Measurements from ENCODE around the gene ECE1. TPM values are rescaled to one million over a fixed set of nuclear protein-coding genes. Genes with fewer than 3 reads are reported as not detected.

The ECE1 gene
- total RNA-seq, 1 donor from 2014 or later, result 217 TPM

- H3K36me3 Mint-ChIP-seq (ENCODE audit: insufficient read depth), result peaks cover 2% of the 10 kb centered on the region
- no peak overlapping the region for H3K4me3 Mint-ChIP-seq (ENCODE audit: low read depth)
- no peak for TF ChIP-seq CTCF (IDR thresholded peaks at IDR 0.05; ENCODE audit: unreplicated experiment)
- DNase-seq (ENCODE audit: low spot score, unreplicated experiment), result no peak
- no peaks in the 10 kb centered on the region for H3K9me3 Mint-ChIP-seq (ENCODE audit: low read depth)
- no peak overlapping the region for H3K27ac Mint-ChIP-seq
- H3K4me1 Mint-ChIP-seq (ENCODE audit: low read depth), result peaks cover 58% of the 10 kb centered on the region
- H3K27me3 Mint-ChIP-seq, result no peaks in the 10 kb centered on the region
Observed at GRCh38 chr1:21333824-21334213, 43.6 kb upstream of the ECE1 start.

DNA sequence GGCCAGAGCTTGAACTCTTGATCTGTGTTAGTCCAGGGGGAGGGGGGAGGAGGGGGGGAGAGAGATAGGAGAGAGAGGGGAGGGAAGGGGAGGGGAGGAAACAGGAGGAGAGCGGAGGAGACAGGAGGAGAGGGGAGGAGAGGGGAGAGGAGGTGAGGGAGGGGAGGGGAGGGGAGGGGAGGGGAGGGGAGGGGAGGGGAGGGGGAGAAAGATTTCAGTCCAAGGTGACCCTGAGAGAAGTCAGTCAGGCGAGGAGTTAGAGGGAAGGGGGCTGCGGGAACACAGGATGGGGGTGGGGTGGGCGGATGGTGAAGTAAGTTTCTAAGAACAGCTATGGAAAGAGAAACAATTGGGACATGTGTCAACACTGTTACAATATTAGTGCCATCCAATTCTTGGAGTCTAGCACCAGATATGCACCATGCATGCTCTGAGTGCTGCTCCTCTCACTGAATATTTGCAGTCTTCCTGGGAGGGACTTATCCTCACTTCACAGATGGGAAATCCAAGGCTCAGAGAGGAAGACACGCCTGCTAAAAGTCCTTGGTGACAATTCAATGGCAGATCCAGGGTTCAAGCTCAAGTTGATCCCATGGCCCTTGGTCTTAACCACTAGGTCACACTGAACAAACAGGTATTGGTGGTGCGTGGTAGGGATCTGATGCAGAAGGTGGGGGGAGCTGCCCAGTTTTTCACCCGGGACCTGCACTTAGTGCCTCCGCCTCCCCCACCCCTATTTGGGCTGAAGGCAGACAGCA is 42.5 kb upstream of the ECE1 start:
- peaks cover 54% of the 10 kb centered on the region for H3K4me1 Mint-ChIP-seq (ENCODE audit: low read depth)
- TF ChIP-seq CTCF (IDR thresholded peaks at IDR 0.05; ENCODE audit: unreplicated experiment), result no peak
- peaks cover 5% of the 10 kb centered on the region for H3K36me3 Mint-ChIP-seq (ENCODE audit: insufficient read depth)
- H3K9me3 Mint-ChIP-seq (ENCODE audit: low read depth), result no peaks in the 10 kb centered on the region
- H3K27me3 Mint-ChIP-seq, result no peaks in the 10 kb centered on the region
- DNase-seq (ENCODE audit: low spot score, unreplicated experiment), result no peak
- H3K4me3 Mint-ChIP-seq (ENCODE audit: low read depth), result no peak overlapping the region
- peak overlapping the region; percentile 14 for H3K27ac Mint-ChIP-seq

DNA sequence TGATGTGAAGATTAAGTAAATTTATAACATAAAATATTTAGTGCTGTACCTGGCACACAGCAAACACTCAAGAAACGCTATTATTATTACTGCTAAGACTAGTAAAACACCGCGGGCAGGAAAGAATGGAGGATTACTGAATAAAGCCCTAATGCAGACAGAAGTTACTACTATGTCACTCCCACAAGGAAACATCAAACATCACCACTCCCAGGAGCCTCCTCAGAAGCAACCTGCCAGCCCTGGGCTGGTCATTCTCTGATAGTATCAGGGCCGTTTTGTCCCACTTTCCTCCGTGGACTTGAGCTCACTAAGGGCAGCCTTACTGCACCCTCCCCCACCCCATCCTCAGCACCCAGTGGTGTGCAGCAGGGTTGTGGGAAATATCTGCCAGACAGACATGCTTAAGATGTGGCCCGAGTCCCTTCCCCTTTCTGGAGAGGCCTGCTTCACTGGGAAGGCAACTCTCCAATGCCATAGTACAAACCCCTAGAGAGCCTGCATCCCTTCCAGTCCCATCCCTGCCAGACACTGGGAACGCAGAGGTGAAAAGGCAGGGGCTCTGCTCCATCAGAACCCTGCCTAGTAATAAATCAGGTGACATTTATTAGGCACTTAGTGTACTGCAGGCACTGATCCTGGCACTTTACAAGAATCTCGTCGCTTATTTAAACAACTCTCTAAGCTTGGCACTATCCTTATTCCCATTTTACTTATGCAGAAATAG is 41.7 kb upstream of the ECE1 start:
- Mint-ChIP-seq H3K4me1 (ENCODE audit: low read depth) (peaks cover 55% of the 10 kb centered on the region), H3K27ac (no peak overlapping the region)
- no peak for TF ChIP-seq CTCF (IDR thresholded peaks at IDR 0.05; ENCODE audit: unreplicated experiment)

DNA sequence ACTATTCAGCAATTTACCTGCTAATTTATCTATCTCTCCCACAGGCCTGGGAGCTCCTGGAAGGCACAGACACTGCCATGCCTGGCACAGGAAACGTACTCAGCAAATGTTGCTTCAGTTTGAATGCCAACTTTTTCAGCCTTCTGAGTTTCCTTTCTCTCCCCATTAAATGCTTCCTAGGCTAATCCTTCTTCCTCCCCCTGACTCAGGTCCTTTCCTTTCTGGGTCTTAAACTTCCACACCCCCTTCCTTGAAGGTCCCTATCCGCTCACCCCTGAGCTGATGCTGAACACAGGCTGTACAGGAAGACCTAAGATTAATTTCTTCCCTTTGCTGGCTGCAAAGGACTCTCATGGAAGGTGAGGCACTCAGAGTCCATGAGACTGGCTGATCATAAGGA is 40.3 kb upstream of the ECE1 start:
- Mint-ChIP-seq H3K27ac (peak overlapping the region; percentile 84), H3K4me1 (ENCODE audit: low read depth) (peaks cover 59% of the 10 kb centered on the region), H3K27me3 (no peaks in the 10 kb centered on the region), H3K9me3 (ENCODE audit: low read depth) (no peaks in the 10 kb centered on the region), H3K4me3 (ENCODE audit: low read depth) (no peak overlapping the region), H3K36me3 (ENCODE audit: insufficient read depth) (peaks cover 5% of the 10 kb centered on the region)
- no peak for TF ChIP-seq CTCF (IDR thresholded peaks at IDR 0.05; ENCODE audit: unreplicated experiment)
- no peak for DNase-seq (ENCODE audit: low spot score, unreplicated experiment)

More for the DNA sequence above, 41.7 kb upstream of the ECE1 start:
- Mint-ChIP-seq H3K4me3 (ENCODE audit: low read depth) (no peak overlapping the region), H3K27me3 (no peaks in the 10 kb centered on the region), H3K36me3 (ENCODE audit: insufficient read depth) (peaks cover 5% of the 10 kb centered on the region), H3K9me3 (ENCODE audit: low read depth) (no peaks in the 10 kb centered on the region)
- DNase-seq (ENCODE audit: low spot score, unreplicated experiment), result no peak

GRCh38 chr1:21329209-21329844 is 39.1 kb upstream of the ECE1 start:
- Mint-ChIP-seq H3K9me3 (ENCODE audit: low read depth) (no peaks in the 10 kb centered on the region), H3K4me3 (ENCODE audit: low read depth) (no peak overlapping the region), H3K27me3 (no peaks in the 10 kb centered on the region), H3K27ac (peak overlapping the region; percentile 57), H3K4me1 (ENCODE audit: low read depth) (peaks cover 62% of the 10 kb centered on the region), H3K36me3 (ENCODE audit: insufficient read depth) (peaks cover 5% of the 10 kb centered on the region)
- no peak for DNase-seq (ENCODE audit: low spot score, unreplicated experiment)
- TF ChIP-seq CTCF (IDR thresholded peaks at IDR 0.05; ENCODE audit: unreplicated experiment), result no peak

Measured in progenitor cell of endocrine pancreas (in vitro differentiated cells).